Measurements from ENCODE around the gene MMAB. TPM values are rescaled to one million over a fixed set of nuclear protein-coding genes. Genes with fewer than 3 reads are reported as not detected.

The MMAB gene
- total and polyA plus RNA-seq, 2 donors, result 28.7 to 30.7 TPM

GRCh38 chr12:109581856-109582255 is 8.6 kb upstream of the MMAB start:
- no peak for DNase-seq (ENCODE audit: low read depth in 6 of 9, low spot score in 9 of 9)
- Histone ChIP-seq H3K27ac (ENCODE audit: low read depth in 1 of 2, low read length in 1 of 2) (peak overlapping the region in 1 of 2 donors; percentile 12), H3K9me3 (ENCODE audit: control insufficient read depth in 2 of 2, insufficient read depth in 1 of 2, low read length in 1 of 2) (no peaks in the 10 kb centered on the region)

GRCh38 chr12:109581334-109581691 is 8.0 kb upstream of the MMAB start:
- peak overlapping the region in 1 of 2 donors; percentile 12 for H3K27ac ChIP-seq (ENCODE audit: low read depth in 1 of 2, low read length in 1 of 2)
- H3K36me3 ChIP-seq (ENCODE audit: control insufficient read depth in 2 of 2, insufficient read depth in 2 of 2, low read length in 1 of 2), result peaks cover 7 to 31% of the 10 kb centered on the region in 2 donors
- no peaks in the 10 kb centered on the region for H3K27me3 ChIP-seq (ENCODE audit: control insufficient read depth in 2 of 2, insufficient read depth in 1 of 2, low read length in 1 of 2)

More at GRCh38 chr12:109581856-109582255, 8.6 kb upstream of the MMAB start:
- Histone ChIP-seq H3K36me3 (ENCODE audit: control insufficient read depth in 2 of 2, insufficient read depth in 2 of 2, low read length in 1 of 2) (peaks cover 7 to 31% of the 10 kb centered on the region in 2 donors), H3K27me3 (ENCODE audit: control insufficient read depth in 2 of 2, insufficient read depth in 1 of 2, low read length in 1 of 2) (no peaks in the 10 kb centered on the region), H3K4me3 (ENCODE audit: low read length in 2 of 2) (no peak overlapping the region), H3K4me1 (ENCODE audit: control insufficient read depth in 2 of 2, insufficient read depth in 2 of 2, low read length in 2 of 2) (no peaks in the 10 kb centered on the region)
- WGBS, result 89% methylated on average over 8 of the region's 8 CpGs

DNA sequence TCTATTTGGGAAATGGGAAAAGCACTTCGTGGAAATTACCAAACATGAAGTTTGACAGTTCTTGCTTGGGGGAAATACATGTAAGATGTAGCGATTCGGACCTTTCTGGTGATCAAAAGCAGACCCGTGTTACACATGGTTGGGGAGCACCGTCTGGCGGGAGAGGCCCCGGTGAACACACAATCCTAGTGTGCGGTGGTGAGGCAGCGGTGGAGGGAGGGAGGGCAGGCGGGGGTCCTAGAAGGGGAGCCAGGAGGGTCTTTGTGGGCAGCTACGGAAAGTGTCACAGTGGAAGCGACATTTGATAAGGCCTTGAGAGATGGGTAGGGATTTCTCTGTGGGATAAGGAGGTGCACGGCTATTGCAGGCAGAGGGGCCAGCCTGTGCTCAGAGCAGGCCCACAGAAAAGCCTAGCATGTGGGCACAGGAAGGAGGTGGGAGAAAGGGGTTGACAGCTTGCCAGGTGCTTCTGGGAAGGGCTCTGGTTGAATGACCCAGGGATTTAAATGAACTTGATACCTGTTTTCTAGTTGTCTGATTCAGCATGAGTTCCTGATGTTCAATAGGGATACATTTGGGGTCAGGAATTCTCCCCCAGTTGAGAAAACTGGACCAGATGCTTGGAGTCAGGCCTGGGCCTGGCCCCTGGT is 7.5 kb upstream of the MMAB start:
- Histone ChIP-seq H3K27ac (ENCODE audit: low read depth in 1 of 2, low read length in 1 of 2) (no peak overlapping the region), H3K4me1 (ENCODE audit: control insufficient read depth in 2 of 2, insufficient read depth in 2 of 2, low read length in 2 of 2) (no peaks in the 10 kb centered on the region), H3K4me3 (ENCODE audit: low read length in 2 of 2) (no peak overlapping the region), H3K27me3 (ENCODE audit: control insufficient read depth in 2 of 2, insufficient read depth in 1 of 2, low read length in 1 of 2) (no peaks in the 10 kb centered on the region), H3K36me3 (ENCODE audit: control insufficient read depth in 2 of 2, insufficient read depth in 2 of 2, low read length in 1 of 2) (peaks cover 7 to 34% of the 10 kb centered on the region in 2 donors), H3K9me3 (ENCODE audit: control insufficient read depth in 2 of 2, insufficient read depth in 1 of 2, low read length in 1 of 2) (no peaks in the 10 kb centered on the region)
- WGBS, result 96% methylated on average over 13 of the region's 13 CpGs
- DNase-seq (ENCODE audit: low read depth in 6 of 9, low spot score in 9 of 9), result no peak

More at GRCh38 chr12:109581334-109581691, 8.0 kb upstream of the MMAB start:
- no peak for DNase-seq (ENCODE audit: low read depth in 6 of 9, low spot score in 9 of 9)
- H3K4me1 ChIP-seq (ENCODE audit: control insufficient read depth in 2 of 2, insufficient read depth in 2 of 2, low read length in 2 of 2), result no peaks in the 10 kb centered on the region
- WGBS, result 93% methylated on average over 18 of the region's 18 CpGs
- H3K4me3 ChIP-seq (ENCODE audit: low read length in 2 of 2), result no peak overlapping the region
- no peaks in the 10 kb centered on the region for H3K9me3 ChIP-seq (ENCODE audit: control insufficient read depth in 2 of 2, insufficient read depth in 1 of 2, low read length in 1 of 2)

DNA sequence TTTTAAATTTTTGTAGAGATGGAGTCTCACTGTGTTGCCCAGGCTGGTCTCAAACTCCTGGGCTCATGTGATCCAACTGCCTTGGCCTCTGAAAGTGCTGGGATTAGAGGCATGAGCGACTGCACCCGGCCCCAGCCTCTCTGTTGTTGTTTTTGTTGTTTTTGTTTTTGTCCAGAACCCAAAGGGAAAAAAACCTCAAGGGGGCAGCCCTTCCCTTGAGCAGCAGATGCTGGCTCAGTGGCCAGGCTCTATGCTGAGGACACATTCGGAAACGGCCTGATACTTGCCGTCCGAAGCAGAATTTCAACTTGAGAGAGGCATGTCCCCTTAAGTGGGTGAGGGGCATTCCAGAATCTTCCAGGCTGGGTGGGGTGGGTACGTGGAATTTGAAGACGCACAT is 7.0 kb upstream of the MMAB start:
- Histone ChIP-seq H3K27ac (ENCODE audit: low read depth in 1 of 2, low read length in 1 of 2) (no peak overlapping the region), H3K9me3 (ENCODE audit: control insufficient read depth in 2 of 2, insufficient read depth in 1 of 2, low read length in 1 of 2) (no peaks in the 10 kb centered on the region), H3K36me3 (ENCODE audit: control insufficient read depth in 2 of 2, insufficient read depth in 2 of 2, low read length in 1 of 2) (peaks cover 7 to 36% of the 10 kb centered on the region in 2 donors), H3K4me1 (ENCODE audit: control insufficient read depth in 2 of 2, insufficient read depth in 2 of 2, low read length in 2 of 2) (no peaks in the 10 kb centered on the region), H3K4me3 (ENCODE audit: low read length in 2 of 2) (no peak overlapping the region), H3K27me3 (ENCODE audit: control insufficient read depth in 2 of 2, insufficient read depth in 1 of 2, low read length in 1 of 2) (no peaks in the 10 kb centered on the region)
- 96% methylated on average over 8 of the region's 8 CpGs for WGBS
- no peak for DNase-seq (ENCODE audit: low read depth in 6 of 9, low spot score in 9 of 9)

DNA sequence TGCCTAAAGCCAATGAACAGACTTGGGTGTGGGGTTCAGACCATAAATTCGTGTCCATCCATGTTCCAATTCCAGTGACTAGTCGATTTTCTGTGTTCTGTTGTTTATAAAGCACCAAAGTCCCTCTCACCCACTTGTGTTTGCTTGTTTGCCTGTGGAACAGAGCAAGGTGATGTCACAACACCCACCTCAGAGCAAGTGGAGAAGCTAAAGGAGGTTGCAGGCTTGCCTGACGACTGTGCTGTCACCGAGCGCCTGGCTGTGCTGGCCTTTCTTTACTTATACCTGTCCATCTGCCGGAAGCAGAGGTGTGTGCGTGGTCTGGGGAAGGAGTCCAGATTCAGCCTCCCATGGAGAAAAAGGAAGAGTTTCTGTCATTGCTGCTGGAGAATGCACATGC is 6.3 kb upstream of the MMAB start:
- no peak for DNase-seq (ENCODE audit: low read depth in 6 of 9, low spot score in 9 of 9)
- Histone ChIP-seq H3K9me3 (ENCODE audit: control insufficient read depth in 2 of 2, insufficient read depth in 1 of 2, low read length in 1 of 2) (no peaks in the 10 kb centered on the region), H3K4me3 (ENCODE audit: low read length in 2 of 2) (no peak overlapping the region), H3K4me1 (ENCODE audit: control insufficient read depth in 2 of 2, insufficient read depth in 2 of 2, low read length in 2 of 2) (peaks cover under 1 to 3% of the 10 kb centered on the region in 2 donors), H3K27ac (ENCODE audit: low read depth in 1 of 2, low read length in 1 of 2) (no peak overlapping the region), H3K36me3 (ENCODE audit: control insufficient read depth in 2 of 2, insufficient read depth in 2 of 2, low read length in 1 of 2) (peaks cover 7 to 36% of the 10 kb centered on the region in 2 donors), H3K27me3 (ENCODE audit: control insufficient read depth in 2 of 2, insufficient read depth in 1 of 2, low read length in 1 of 2) (no peaks in the 10 kb centered on the region)
- 96% methylated on average over 7 of the region's 7 CpGs for WGBS

DNA sequence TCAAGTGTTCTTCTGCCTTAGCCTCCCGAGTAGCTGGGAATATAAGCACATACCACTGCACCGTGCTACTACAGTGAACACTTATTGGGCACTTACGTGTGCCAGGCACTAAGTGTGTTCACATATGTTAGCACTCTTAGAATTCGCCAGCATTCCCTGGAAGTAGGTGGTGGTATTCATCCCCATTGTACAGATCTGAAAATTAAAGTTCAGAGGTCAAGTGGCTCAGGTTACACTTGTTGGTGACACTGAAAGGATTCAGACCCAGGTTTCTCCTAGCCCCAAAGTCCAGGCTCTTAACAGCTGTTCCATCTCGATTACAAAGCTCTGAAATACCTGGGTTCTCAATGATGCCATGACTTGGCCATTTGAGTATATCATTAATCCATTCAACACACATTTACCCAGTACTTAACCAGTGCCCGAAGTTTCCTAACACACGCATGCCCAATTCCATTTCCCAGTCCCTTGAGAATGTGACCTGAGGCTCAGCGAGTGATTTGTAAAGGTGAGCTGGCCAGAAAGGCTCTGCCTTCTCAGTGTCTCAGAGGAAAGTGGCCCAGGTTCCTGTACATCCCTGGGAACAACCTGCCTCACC is 5.1 kb upstream of the MMAB start:
- DNase-seq (ENCODE audit: low read depth in 6 of 9, low spot score in 9 of 9), result no peak
- 85% methylated on average over 8 of the region's 8 CpGs for WGBS
- Histone ChIP-seq H3K36me3 (ENCODE audit: control insufficient read depth in 2 of 2, insufficient read depth in 2 of 2, low read length in 1 of 2) (peaks cover 7 to 34% of the 10 kb centered on the region in 2 donors), H3K9me3 (ENCODE audit: control insufficient read depth in 2 of 2, insufficient read depth in 1 of 2, low read length in 1 of 2) (no peaks in the 10 kb centered on the region), H3K27me3 (ENCODE audit: control insufficient read depth in 2 of 2, insufficient read depth in 1 of 2, low read length in 1 of 2) (no peaks in the 10 kb centered on the region), H3K27ac (ENCODE audit: low read depth in 1 of 2, low read length in 1 of 2) (no peak overlapping the region), H3K4me3 (ENCODE audit: low read length in 2 of 2) (no peak overlapping the region), H3K4me1 (ENCODE audit: control insufficient read depth in 2 of 2, insufficient read depth in 2 of 2, low read length in 2 of 2) (peaks cover 5 to 10% of the 10 kb centered on the region in 2 donors)

DNA sequence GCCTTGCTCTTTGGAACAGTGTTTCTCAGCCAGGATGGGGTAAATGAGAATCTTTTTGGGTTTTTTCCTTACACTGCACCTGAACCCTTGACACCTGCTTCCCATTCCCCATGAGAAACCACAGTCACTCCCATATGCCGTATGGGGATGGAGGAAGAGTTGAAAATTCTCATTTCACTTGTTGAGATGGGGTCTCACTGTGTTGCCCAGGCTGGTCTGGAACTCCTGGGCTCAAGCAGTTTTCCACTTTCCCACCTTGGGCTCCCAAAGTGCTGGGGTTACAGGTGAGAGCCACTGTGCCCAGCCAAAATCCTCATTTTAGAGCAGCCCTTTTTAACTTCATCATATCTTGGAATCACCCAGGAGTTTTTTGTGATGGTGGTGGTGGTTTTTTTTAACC is 4.0 kb upstream of the MMAB start:
- 100% methylated on average over 1 of the region's 1 CpG for WGBS
- Histone ChIP-seq H3K27me3 (ENCODE audit: control insufficient read depth in 2 of 2, insufficient read depth in 1 of 2, low read length in 1 of 2) (no peaks in the 10 kb centered on the region), H3K27ac (ENCODE audit: low read depth in 1 of 2, low read length in 1 of 2) (no peak overlapping the region), H3K9me3 (ENCODE audit: control insufficient read depth in 2 of 2, insufficient read depth in 1 of 2, low read length in 1 of 2) (no peaks in the 10 kb centered on the region), H3K4me3 (ENCODE audit: low read length in 2 of 2) (no peak overlapping the region), H3K36me3 (ENCODE audit: control insufficient read depth in 2 of 2, insufficient read depth in 2 of 2, low read length in 1 of 2) (peaks cover 7 to 34% of the 10 kb centered on the region in 2 donors), H3K4me1 (ENCODE audit: control insufficient read depth in 2 of 2, insufficient read depth in 2 of 2, low read length in 2 of 2) (peaks cover 5 to 13% of the 10 kb centered on the region in 2 donors)
- no peak for DNase-seq (ENCODE audit: low read depth in 6 of 9, low spot score in 9 of 9)

- Histone ChIP-seq H3K4me1 (ENCODE audit: control insufficient read depth in 2 of 2, insufficient read depth in 2 of 2, low read length in 2 of 2) (peaks cover 5 to 13% of the 10 kb centered on the region in 2 donors), H3K27ac (ENCODE audit: low read depth in 1 of 2, low read length in 1 of 2) (no peak overlapping the region), H3K9me3 (ENCODE audit: control insufficient read depth in 2 of 2, insufficient read depth in 1 of 2, low read length in 1 of 2) (no peaks in the 10 kb centered on the region), H3K36me3 (ENCODE audit: control insufficient read depth in 2 of 2, insufficient read depth in 2 of 2, low read length in 1 of 2) (peaks cover 7 to 28% of the 10 kb centered on the region in 2 donors), H3K4me3 (ENCODE audit: low read length in 2 of 2) (no peak overlapping the region), H3K27me3 (ENCODE audit: control insufficient read depth in 2 of 2, insufficient read depth in 1 of 2, low read length in 1 of 2) (no peaks in the 10 kb centered on the region)
- WGBS, result 97% methylated on average over 3 of the region's 3 CpGs
- no peak for DNase-seq (ENCODE audit: low read depth in 6 of 9, low spot score in 9 of 9)
These were observed 2.4 kb upstream of the MMAB start for GRCh38 chr12:109575683-109576082.

DNA sequence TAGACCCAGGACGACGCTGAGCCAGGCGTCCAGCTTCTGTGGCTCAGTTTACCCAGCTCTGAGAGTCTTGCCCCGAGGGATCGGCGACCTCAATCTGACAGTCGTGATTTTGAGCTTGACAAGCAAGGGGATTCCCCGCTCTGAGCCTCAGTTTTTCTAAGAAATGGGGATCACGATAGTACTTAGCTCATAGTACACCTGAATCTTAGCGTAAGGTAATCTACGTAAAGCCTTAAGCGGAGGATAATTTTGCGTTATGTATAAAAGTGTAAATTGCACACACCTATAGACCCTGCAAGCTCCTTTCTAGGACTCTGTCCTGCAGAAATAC is 575 bp upstream of the MMAB start:
- peaks cover 7 to 29% of the 10 kb centered on the region in 2 donors for H3K36me3 ChIP-seq (ENCODE audit: control insufficient read depth in 2 of 2, insufficient read depth in 2 of 2, low read length in 1 of 2)
- peaks cover 5 to 13% of the 10 kb centered on the region in 2 donors for H3K4me1 ChIP-seq (ENCODE audit: control insufficient read depth in 2 of 2, insufficient read depth in 2 of 2, low read length in 2 of 2)
- no peak for DNase-seq (ENCODE audit: low read depth in 6 of 9, low spot score in 9 of 9)
- peak overlapping the region; percentile 63 to 84 for H3K4me3 ChIP-seq (ENCODE audit: low read length in 2 of 2)
- 3% methylated on average over 13 of the region's 13 CpGs for WGBS
- H3K9me3 ChIP-seq (ENCODE audit: control insufficient read depth in 2 of 2, insufficient read depth in 1 of 2, low read length in 1 of 2), result no peaks in the 10 kb centered on the region
- H3K27ac ChIP-seq (ENCODE audit: low read depth in 1 of 2, low read length in 1 of 2), result peak overlapping the region; percentile 12 to 20
- H3K27me3 ChIP-seq (ENCODE audit: control insufficient read depth in 2 of 2, insufficient read depth in 1 of 2, low read length in 1 of 2), result no peaks in the 10 kb centered on the region

Data from thymus (tissue), 11 donors.